HG03432 (cell line): ENCODE measurements around the gene INTS6.
A peak's percentile ranks its signal among the peaks of the same experiment; 100 is the strongest.

Experiments used
- ATAC-seq: cut with Tn5 transposase; IDR thresholded peaks from one replicate; pipeline ENCODE4 v1.9.1; 2021; ENCODE audit warnings: mild to moderate bottlenecking, moderate library complexity; ENCODE audit not compliant: unreplicated experiment

Gene INTS6

GRCh38 chr13:51348069-51348967 is 104.5 kb downstream of the INTS6 start:
- no peak for ATAC-seq

- no peak for ATAC-seq
These were observed 105.7 kb downstream of the INTS6 start for GRCh38 chr13:51347099-51347498.

GRCh38 chr13:51346397-51346796 is 106.4 kb downstream of the INTS6 start:
- peak; percentile 55 for ATAC-seq

GRCh38 chr13:51343475-51343874 is 109.4 kb downstream of the INTS6 start:
- ATAC-seq: no peak

- no peak for ATAC-seq
These were observed 110.1 kb downstream of the INTS6 start for GRCh38 chr13:51342706-51343105.

GRCh38 chr13:51341791-51342190 is 111.0 kb downstream of the INTS6 start:
- ATAC-seq: no peak

GRCh38 chr13:51341232-51341631 is 111.6 kb downstream of the INTS6 start:
- ATAC-seq: no peak

- no peak for ATAC-seq
These were observed 112.7 kb downstream of the INTS6 start for GRCh38 chr13:51339952-51340732.

- ATAC-seq: no peak
These were observed 113.5 kb downstream of the INTS6 start, which contains the start of gene SERPINE3 for GRCh38 chr13:51339354-51339753. TSS of gene SERPINE3 (plus strand) at chr13:51339691. CDS start at chr13:51341092, 1,401 bp downstream.

GRCh38 chr13:51336746-51337145 is 116.1 kb downstream of the INTS6 start:
- ATAC-seq: no peak

- no peak for ATAC-seq
These were observed 119.0 kb downstream of the INTS6 start for GRCh38 chr13:51333826-51334225.

GRCh38 chr13:51333421-51333820 is 119.4 kb downstream of the INTS6 start:
- ATAC-seq: no peak

- no peak for ATAC-seq
These were observed 120.1 kb downstream of the INTS6 start for GRCh38 chr13:51332566-51333361.

- peak; percentile 58 for ATAC-seq
These were observed 121.4 kb downstream of the INTS6 start for GRCh38 chr13:51331354-51331861.

GRCh38 chr13:51330791-51331190 is 122.0 kb downstream of the INTS6 start:
- peak; percentile 66 for ATAC-seq

- ATAC-seq: no peak
These were observed 123.2 kb downstream of the INTS6 start for GRCh38 chr13:51329606-51330005.

- ATAC-seq: no peak
These were observed 124.3 kb downstream of the INTS6 start for GRCh38 chr13:51328488-51328887.

- ATAC-seq: no peak
These were observed 124.9 kb downstream of the INTS6 start for GRCh38 chr13:51327961-51328360.

GRCh38 chr13:51326777-51327176 is 126.1 kb downstream of the INTS6 start:
- ATAC-seq: no peak

GRCh38 chr13:51325837-51326236 is 127.0 kb downstream of the INTS6 start:
- ATAC-seq: no peak
